GM23338 (cell line): Measurements from ENCODE around the gene RPRML. TPM values are rescaled to one million over a fixed set of nuclear protein-coding genes. Genes with fewer than 3 reads are reported as not detected.

Experiments
- ATAC-seq: fragments of 200-7000 bp; cut with Tn5 transposase; 3 replicates; pipeline ENCODE4 v1.9.1; 2020
- DNase-seq: peaks from one replicate; pipeline ENCODE4 v3.0.0-alpha.2; 2015; ENCODE audit warnings: low spot score
- H2AFZ ChIP-seq: fragments of 200-600 bp; sonication (generic); 2 replicates; pipeline ENCODE4 v1.8.0; 2016; ENCODE audit warnings: antibody characterized with exemption, mild to moderate bottlenecking, moderate library complexity
- H3F3A ChIP-seq: fragments of 200-600 bp; sonication (generic); replicated peaks from 2 replicates; pipeline ENCODE4 v1.8.0; 2017; ENCODE audit warnings: antibody characterized with exemption, mixed run types, low read depth
- H3K27ac ChIP-seq: fragments of 200-600 bp; sonication (generic); 2 replicates; pipeline ENCODE4 v1.6.1; 2016; ENCODE audit warnings: low read depth
- H3K27me3 ChIP-seq: fragments of 200-600 bp; sonication (generic); 2 replicates; pipeline ENCODE4 v1.8.0; 2016; ENCODE audit warnings: mild to moderate bottlenecking, mixed run types, moderate library complexity; ENCODE audit not compliant: insufficient read depth
- H3K36me3 ChIP-seq: fragments of 200-600 bp; sonication (generic); 2 replicates; pipeline ENCODE4 v1.8.0; 2016; ENCODE audit warnings: mild to moderate bottlenecking; ENCODE audit not compliant: insufficient read depth
- H3K4me1 ChIP-seq: fragments of 200-600 bp; sonication (generic); 2 replicates; pipeline ENCODE4 v1.8.0; 2016; ENCODE audit warnings: mild to moderate bottlenecking, moderate library complexity; ENCODE audit not compliant: insufficient read depth
- H3K4me2 ChIP-seq: fragments of 200-600 bp; sonication (generic); 2 replicates; pipeline ENCODE4 v1.7.1; 2017; ENCODE audit warnings: mixed run types
- H3K4me3 ChIP-seq: fragments of 200-600 bp; sonication (generic); 2 replicates; pipeline ENCODE4 v1.6.1; 2016; ENCODE audit warnings: mixed run types
- H3K79me2 ChIP-seq: fragments of 200-600 bp; sonication (generic); replicated peaks from 2 replicates; pipeline ENCODE4 v1.8.0; 2017; ENCODE audit warnings: mild to moderate bottlenecking; ENCODE audit not compliant: insufficient read depth
- H3K9me2 ChIP-seq: fragments of 200-600 bp; sonication (generic); 2 replicates; pipeline ENCODE4 v1.8.0; 2017; ENCODE audit not compliant: insufficient read depth
- H4K20me1 ChIP-seq: fragments of 200-600 bp; sonication (generic); replicated peaks from 2 replicates; pipeline ENCODE4 v1.8.0; 2017; ENCODE audit warnings: mild to moderate bottlenecking; ENCODE audit not compliant: insufficient read depth
- H3K27ac Mint-ChIP-seq: 2 replicates; pipeline ENCODE4 v1.8.0; 2020; ENCODE audit warnings: inconsistent platforms, mild to moderate bottlenecking, moderate library complexity, mixed read lengths
- H3K27me3 Mint-ChIP-seq: 3 replicates; pipeline ENCODE4 v1.8.0; 2022; ENCODE audit warnings: low read depth, mild to moderate bottlenecking, moderate library complexity, mixed read lengths, inconsistent platforms; ENCODE audit not compliant: insufficient read depth, poor library complexity
- H3K36me3 Mint-ChIP-seq: 3 replicates; pipeline ENCODE4 v1.8.0; 2021; ENCODE audit warnings: low read depth, mild to moderate bottlenecking, inconsistent platforms, moderate library complexity, mixed read lengths
- H3K4me1 Mint-ChIP-seq: 3 replicates; pipeline ENCODE4 v1.8.0; 2020; ENCODE audit warnings: mild to moderate bottlenecking, inconsistent platforms, mixed read lengths
- H3K4me3 Mint-ChIP-seq: 3 replicates; pipeline ENCODE4 v1.8.0; 2021; ENCODE audit warnings: moderate library complexity, mild to moderate bottlenecking, inconsistent platforms, mixed read lengths
- H3K9me3 Mint-ChIP-seq: 3 replicates; pipeline ENCODE4 v1.8.0; 2020; ENCODE audit warnings: moderate library complexity, mild to moderate bottlenecking, inconsistent platforms, mixed read lengths
- CREB1 ChIP-seq: fragments of 250-450 bp; sonication (Bioruptor Pico); IDR thresholded peaks from 2 replicates; pipeline ENCODE4 v1.5.0; 2020; ENCODE audit warnings: low read depth, mild to moderate bottlenecking, moderate library complexity
- CTCF ChIP-seq, 2 experiments: fragments of 200-600 bp in 1 of 2; sonication (generic) in 1 of 2; conservative IDR thresholded peaks; 2 replicates each; pipeline versions ENCODE4 v1.5.1 to v1.6.1; 2016 to 2017; ENCODE audit warnings: antibody characterized with exemption in 2 of 2, low read depth in 2 of 2, mild to moderate bottlenecking in 2 of 2, moderate library complexity in 1 of 2
- ETS1 ChIP-seq: IDR thresholded peaks from 2 replicates; pipeline ENCODE4 v1.6.1; 2016; ENCODE audit warnings: antibody characterized with exemption
- EZH2 ChIP-seq: fragments of 200-600 bp; sonication (generic); IDR thresholded peaks from one replicate; pipeline ENCODE4 v1.8.0; 2017; ENCODE audit warnings: antibody characterized with exemption, mild to moderate bottlenecking, low read depth; ENCODE audit not compliant: unreplicated experiment
- EZH2phosphoT487 ChIP-seq: fragments of 200-600 bp; sonication (generic); IDR thresholded peaks from one replicate; pipeline ENCODE4 v1.8.1; 2018; ENCODE audit warnings: antibody characterized with exemption; ENCODE audit not compliant: unreplicated experiment
- JUNB ChIP-seq: IDR thresholded peaks from one replicate; pipeline ENCODE4 v1.6.1; 2016; ENCODE audit warnings: antibody characterized with exemption; ENCODE audit not compliant: unreplicated experiment
- POLR2AphosphoS5 ChIP-seq: IDR thresholded peaks from 2 replicates; pipeline ENCODE4 v1.6.1; 2016; ENCODE audit warnings: antibody characterized with exemption, low read depth
- REST ChIP-seq: IDR thresholded peaks from one replicate; pipeline ENCODE4 v1.6.1; 2018; ENCODE audit warnings: antibody characterized with exemption; ENCODE audit not compliant: unreplicated experiment
- polyA plus RNA-seq: library from polyadenylated mRNA; unstranded; fragments of >200 nt; fragmentation: Nextera tagmentation; extraction: Ambion mirVana; gene quantifications from 2 replicates; pipeline ENCODE4 v1.2.1, GENCODE V29; 2016
- total RNA-seq: library from RNA; depleted of rRNA; stranded (reverse); fragments of >200 nt; shearing (Covaris generic); gene quantifications from 2 replicates; pipeline ENCODE4 v1.2.3, GENCODE V29; 2014

The RPRML gene
- total and polyA plus RNA-seq, 2 experiments from 2014 or later = 2.1 to 16.4 TPM

- peaks cover 4% of the 10 kb centered on the region; the same call in 1 of the 2 replicates for H3F3A ChIP-seq
- H3K4me2 ChIP-seq = no peak overlapping the region
- H3K27me3 ChIP-seq = no peaks in the 10 kb centered on the region
- peaks cover 43% of the 10 kb centered on the region for H3K36me3 ChIP-seq
- no peak overlapping the region for H2AFZ ChIP-seq
- H4K20me1 ChIP-seq = peaks cover 17% of the 10 kb centered on the region
- H3K79me2 ChIP-seq = no peaks in the 10 kb centered on the region
- Mint-ChIP-seq H3K9me3 (no peaks in the 10 kb centered on the region), H3K27me3 (peaks cover under 1% of the 10 kb centered on the region), H3K4me1 (peaks cover 1% of the 10 kb centered on the region; the same call in 2 of the 3 replicates), H3K27ac (no peak overlapping the region), H3K36me3 (peaks cover 75% of the 10 kb centered on the region), H3K4me3 (no peak overlapping the region)
- H3K9me2 ChIP-seq = no peaks in the 10 kb centered on the region
- no peak overlapping the region for H3K4me3 ChIP-seq
- no peak for TF ChIP-seq ETS1
- no peak for TF ChIP-seq CREB1 (CRISPR knock-in tag)
- TF ChIP-seq CTCF (conservative IDR thresholded peaks at IDR 0.05; ENCODE audit: low read depth in 2 of 2) = no peak
- TF ChIP-seq EZH2 = no peak
- TF ChIP-seq JUNB = no peak
- no peak for TF ChIP-seq POLR2AphosphoS5
- no peak for TF ChIP-seq REST
- H3K27ac ChIP-seq = no peak overlapping the region
- ATAC-seq = no peak
- no peak for DNase-seq
- peaks cover 3% of the 10 kb centered on the region; the same call in 1 of the 2 replicates for H3K4me1 ChIP-seq
Observed at GRCh38 chr17:46935658-46936266, 43.3 kb downstream of the RPRML start.

- DNase-seq = no peak
- H3K4me1 ChIP-seq = no peaks in the 10 kb centered on the region
- no peak overlapping the region for H3K27ac Mint-ChIP-seq
- no peaks in the 10 kb centered on the region for H3K27me3 Mint-ChIP-seq
- no peak overlapping the region for H3K27ac ChIP-seq
- no peaks in the 10 kb centered on the region for H3K27me3 ChIP-seq
- no peak overlapping the region for H3K4me3 ChIP-seq
- no peak overlapping the region for H2AFZ ChIP-seq
- peaks cover 54% of the 10 kb centered on the region for H3K36me3 Mint-ChIP-seq
- peaks cover 29% of the 10 kb centered on the region for H3K36me3 ChIP-seq
- no peaks in the 10 kb centered on the region for H3K9me3 Mint-ChIP-seq
- H3K79me2 ChIP-seq = peaks cover 26% of the 10 kb centered on the region
- TF ChIP-seq CTCF (conservative IDR thresholded peaks at IDR 0.05; ENCODE audit: low read depth in 2 of 2) = no peak
- no peak for TF ChIP-seq EZH2
- no peak for TF ChIP-seq ETS1
- no peak for TF ChIP-seq JUNB
- no peak for TF ChIP-seq EZH2phosphoT487
- no peaks in the 10 kb centered on the region for H3K9me2 ChIP-seq
- H3K4me3 Mint-ChIP-seq = no peak overlapping the region
- H3K4me2 ChIP-seq = no peak overlapping the region
- no peaks in the 10 kb centered on the region for H3K4me1 Mint-ChIP-seq
- peaks cover 23% of the 10 kb centered on the region for H4K20me1 ChIP-seq
- ATAC-seq = no peak
- H3F3A ChIP-seq = no peaks in the 10 kb centered on the region
Observed at GRCh38 chr17:46931596-46931995, 47.5 kb downstream of the RPRML start.
